HEK293 (cell line): Measurements from ENCODE around the gene TNFSF4.

Experiments used
- CTCF ChIA-PET: fragments of 350-600 bp; formaldehyde crosslinking; extraction: SDS; loops from one replicate; lab custom pipeline; 2021; ENCODE audit warnings: antibody characterized with exemption; lab: Yijun Ruan, JAX
- POLR2A ChIA-PET: fragments of 300-600 bp; formaldehyde crosslinking; extraction: SDS; loops from one replicate; lab custom pipeline; 2020; ENCODE audit warnings: antibody characterized with exemption, inconsistent platforms; lab: Yijun Ruan, JAX
- H3K27ac ChIP-seq: fragments of 200-500 bp; sonication (Bioruptor generic); 2 replicates; pipeline ENCODE4 v1.5.1; 2014; ENCODE audit warnings: low read depth, low read length, control low read depth, inconsistent platforms; ENCODE audit errors: extremely low read depth
- H3K36me3 ChIP-seq, 2 experiments: fragments of 200-500 bp in 1 of 2; sonication (Bioruptor generic) in 1 of 2; 1 replicate in 1 of 2; 2 replicates in 1 of 2; pipeline ENCODE4 v1.5.1; 2014 to 2017; ENCODE audit warnings: inconsistent platforms in 2 of 2, low read length in 2 of 2; ENCODE audit not compliant: control insufficient read depth in 2 of 2, insufficient read depth in 1 of 2
- H3K4me1 ChIP-seq: fragments of 200-500 bp; sonication (Bioruptor generic); 2 replicates; pipeline ENCODE4 v1.5.1; 2014; ENCODE audit warnings: mild to moderate bottlenecking, low read length, inconsistent platforms; ENCODE audit not compliant: control insufficient read depth, insufficient read depth
- H3K4me3 ChIP-seq: 2 replicates; pipeline ENCODE4 v1.5.1; 2011; ENCODE audit warnings: low read depth, mild to moderate bottlenecking, control low read depth, low read length, moderate library complexity
- H3K9me3 ChIP-seq: fragments of 200-500 bp; sonication (Bioruptor generic); 2 replicates; pipeline ENCODE4 v1.5.1; 2014; ENCODE audit warnings: low read depth, low read length, inconsistent platforms; ENCODE audit not compliant: control insufficient read depth, insufficient read depth
- GLI4 ChIP-seq: fragments of 450-650 bp; formaldehyde crosslinking; IDR thresholded peaks from 2 replicates; pipeline ENCODE4 v1.5.1; 2016; ENCODE audit warnings: missing biosample characterization, missing genetic modification characterization
- HOXC10 ChIP-seq: sonication (generic); formaldehyde crosslinking; IDR thresholded peaks from 2 replicates; pipeline ENCODE4 v1.8.1; 2023; ENCODE audit warnings: mild to moderate bottlenecking, missing genetic modification reagents
- KLF1 ChIP-seq: fragments of 450-650 bp; formaldehyde crosslinking; IDR thresholded peaks from 2 replicates; pipeline ENCODE4 v1.5.1; 2016; ENCODE audit warnings: missing biosample characterization, missing genetic modification characterization
- MZF1 ChIP-seq: fragments of 450-650 bp; formaldehyde crosslinking; IDR thresholded peaks from 2 replicates; pipeline ENCODE4 v1.5.1; 2017; ENCODE audit warnings: missing biosample characterization, missing genetic modification characterization, borderline replicate concordance
- ZBTB20 ChIP-seq: fragments of 450-650 bp; formaldehyde crosslinking; IDR thresholded peaks from 2 replicates; pipeline ENCODE4 v1.5.1; 2016; ENCODE audit warnings: missing biosample characterization, missing genetic modification characterization
- ZBTB21 ChIP-seq: fragments of 450-650 bp; formaldehyde crosslinking; IDR thresholded peaks from 2 replicates; pipeline ENCODE4 v1.5.1; 2017; ENCODE audit warnings: missing biosample characterization, missing genetic modification characterization
- ZBTB8A ChIP-seq: fragments of 450-650 bp; formaldehyde crosslinking; IDR thresholded peaks from 2 replicates; pipeline ENCODE4 v1.5.1; 2016; ENCODE audit warnings: missing biosample characterization, missing genetic modification characterization
- ZFHX2 ChIP-seq: fragments of 450-650 bp; formaldehyde crosslinking; conservative IDR thresholded peaks from 2 replicates; pipeline ENCODE4 v1.5.1; 2016; ENCODE audit warnings: missing biosample characterization, missing genetic modification characterization
- ZFP37 ChIP-seq: fragments of 450-650 bp; formaldehyde crosslinking; IDR thresholded peaks from 2 replicates; pipeline ENCODE4 v1.5.1; 2016; ENCODE audit warnings: missing biosample characterization, missing genetic modification characterization
- ZNF132 ChIP-seq: fragments of 450-650 bp; formaldehyde crosslinking; IDR thresholded peaks from 2 replicates; pipeline ENCODE4 v1.5.1; 2017; ENCODE audit warnings: missing biosample characterization, missing genetic modification characterization, borderline replicate concordance
- ZNF174 ChIP-seq: fragments of 450-650 bp; formaldehyde crosslinking; IDR thresholded peaks from 2 replicates; pipeline ENCODE4 v1.5.0; 2017; ENCODE audit warnings: missing biosample characterization, mild to moderate bottlenecking, missing genetic modification characterization
- ZNF292 ChIP-seq: fragments of 450-650 bp; formaldehyde crosslinking; IDR thresholded peaks from 2 replicates; pipeline ENCODE4 v1.5.1; 2016; ENCODE audit warnings: low read depth, missing biosample characterization, missing genetic modification characterization, borderline replicate concordance
- ZNF362 ChIP-seq: fragments of 450-650 bp; formaldehyde crosslinking; IDR thresholded peaks from 2 replicates; pipeline ENCODE4 v1.5.1; 2016; ENCODE audit warnings: missing biosample characterization, missing genetic modification characterization
- ZNF366 ChIP-seq: fragments of 450-650 bp; formaldehyde crosslinking; conservative IDR thresholded peaks from 2 replicates; pipeline ENCODE4 v1.5.1; 2016; ENCODE audit warnings: missing biosample characterization, missing genetic modification characterization
- ZNF404 ChIP-seq: fragments of 450-650 bp; formaldehyde crosslinking; IDR thresholded peaks from 2 replicates; pipeline ENCODE4 v1.5.1; 2017; ENCODE audit warnings: missing biosample characterization, missing genetic modification characterization
- ZNF610 ChIP-seq: fragments of 450-650 bp; formaldehyde crosslinking; IDR thresholded peaks from 2 replicates; pipeline ENCODE4 v1.5.1; 2016; ENCODE audit warnings: missing biosample characterization, missing genetic modification characterization, borderline replicate concordance
- ZNF621 ChIP-seq: fragments of 450-650 bp; formaldehyde crosslinking; IDR thresholded peaks from 2 replicates; pipeline ENCODE4 v1.5.1; 2017; ENCODE audit warnings: missing biosample characterization, missing genetic modification characterization
- ZNF623 ChIP-seq: fragments of 450-650 bp; formaldehyde crosslinking; IDR thresholded peaks from 2 replicates; pipeline ENCODE4 v1.5.1; 2016; ENCODE audit warnings: missing biosample characterization, missing genetic modification characterization
- ZNF654 ChIP-seq: fragments of 450-650 bp; formaldehyde crosslinking; IDR thresholded peaks from 2 replicates; pipeline ENCODE4 v1.5.1; 2016; ENCODE audit warnings: low read depth, missing biosample characterization, missing genetic modification characterization
- ZNF664 ChIP-seq: fragments of 450-650 bp; formaldehyde crosslinking; IDR thresholded peaks from 2 replicates; pipeline ENCODE4 v1.5.1; 2016; ENCODE audit warnings: missing biosample characterization, missing genetic modification characterization
- ZNF747 ChIP-seq: fragments of 450-650 bp; formaldehyde crosslinking; IDR thresholded peaks from 2 replicates; pipeline ENCODE4 v1.5.1; 2016; ENCODE audit warnings: missing biosample characterization, missing genetic modification characterization
- ZNF791 ChIP-seq: fragments of 450-650 bp; formaldehyde crosslinking; IDR thresholded peaks from 2 replicates; pipeline ENCODE4 v1.5.1; 2016; ENCODE audit warnings: missing biosample characterization, missing genetic modification characterization
- TF ChIP-seq, protein P1 (sequence below): fragments of 450-650 bp; formaldehyde crosslinking; IDR thresholded peaks from 2 replicates; pipeline ENCODE4 v1.5.1; 2017; ENCODE audit warnings: missing biosample characterization, mild to moderate bottlenecking, missing genetic modification characterization, moderate library complexity
- TF ChIP-seq, protein P2 (sequence below): fragments of 450-650 bp; formaldehyde crosslinking; IDR thresholded peaks from 2 replicates; pipeline ENCODE4 v1.5.0; 2017; ENCODE audit warnings: missing biosample characterization, missing genetic modification characterization, borderline replicate concordance

The TNFSF4 gene

DNA sequence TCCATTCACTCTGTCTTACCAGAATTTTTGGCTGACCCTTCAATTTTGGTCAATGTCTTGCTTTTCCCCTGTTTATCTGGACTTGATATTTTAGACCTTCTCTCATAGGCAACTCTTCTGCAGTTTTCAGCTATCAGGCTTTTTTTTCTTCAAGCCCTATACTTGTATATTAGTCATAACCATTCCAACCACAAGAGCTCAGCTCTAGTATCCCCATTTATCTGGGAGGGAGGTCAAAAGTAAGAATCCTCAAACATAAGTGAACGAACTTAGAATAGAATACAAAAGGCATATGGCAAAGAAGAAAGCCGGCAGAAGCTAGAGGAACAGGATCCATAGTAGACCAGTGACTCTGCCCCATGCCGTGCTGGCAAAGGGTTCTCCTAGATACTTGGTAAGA, 45.9 kb upstream of the TNFSF4 start (continued):
- no peak for TF ChIP-seq ZNF174 (tag by site-specific recombination)
- no peak for TF ChIP-seq ZNF404

DNA sequence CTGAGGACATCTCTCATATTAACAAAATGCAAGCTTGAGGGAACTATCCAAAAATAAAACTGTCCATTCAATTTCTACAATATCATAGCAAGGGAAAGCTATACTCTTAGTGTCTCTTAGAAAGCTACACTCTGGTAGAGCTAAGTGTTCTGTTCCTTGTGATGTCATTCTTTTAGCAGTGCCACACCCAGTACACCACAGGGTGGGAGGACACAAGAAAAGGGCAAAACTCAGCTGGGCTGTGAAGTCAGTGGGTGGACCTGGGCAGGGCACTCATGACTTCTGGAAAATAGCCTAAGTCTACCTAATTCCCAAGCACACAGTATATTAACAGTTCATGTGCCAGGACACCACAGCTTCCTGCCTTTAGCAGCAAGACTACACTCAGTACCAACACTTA, 42.2 kb upstream of the TNFSF4 start:
- TF ChIP-seq ZFHX2 (tag by site-specific recombination): 0 out of 2 replicates have a peak, but pooled peaks have one; percentile 14
- no peak for TF ChIP-seq ZBTB8A
- TF ChIP-seq KLF1: peak; percentile 88
- TF ChIP-seq, all 188 proteins: peak for 2
- ChIA-PET POLR2A (no interaction called here), CTCF (no interaction called here)
- Histone ChIP-seq H3K4me1 (no peaks in the 10 kb centered on the region), H3K9me3 (no peaks in the 10 kb centered on the region), H3K4me3 (no peak overlapping the region), H3K36me3 (no peaks in the 10 kb centered on the region), H3K27ac (no peak overlapping the region)

DNA sequence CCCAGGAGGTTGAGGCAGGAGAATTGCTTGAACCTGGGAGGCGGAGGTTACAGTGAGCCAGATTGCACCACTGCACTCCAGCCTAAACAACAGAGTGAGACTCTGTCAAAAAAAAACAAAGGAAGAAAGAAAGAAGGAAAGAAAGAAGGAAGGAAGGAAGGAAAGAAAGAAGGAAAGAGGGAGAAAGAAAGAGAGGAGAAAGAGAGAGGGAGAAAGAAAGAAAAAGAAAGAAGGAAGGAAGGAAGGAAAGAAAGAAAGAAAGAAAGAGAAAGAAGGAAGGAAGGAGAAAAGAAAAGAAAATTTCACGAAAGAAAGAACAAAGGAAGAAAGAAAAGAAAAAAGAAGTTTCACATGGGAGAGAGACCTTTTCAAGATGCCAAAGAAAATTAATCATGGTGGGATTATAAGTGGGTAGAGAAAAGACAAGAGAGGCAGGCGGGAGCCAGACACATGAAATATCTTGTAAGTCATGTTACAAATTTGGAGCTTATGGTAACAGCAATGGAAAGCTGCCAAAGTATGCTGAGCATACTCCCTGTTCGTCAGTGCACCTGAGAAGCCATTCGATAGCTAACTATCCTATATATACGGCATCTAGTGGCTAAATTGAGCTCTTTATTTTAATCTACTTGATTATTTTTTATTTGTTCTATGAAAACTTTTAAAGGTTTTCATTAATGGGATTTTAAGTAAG, 41.3 kb upstream of the TNFSF4 start:
- TF ChIP-seq ZNF610 (tag by site-specific recombination) (no peak), ZFP37 (no peak), ZNF366 (tag by site-specific recombination) (peak; percentile 88)
- H3K9me3 ChIP-seq: no peaks in the 10 kb centered on the region
- H3K36me3 ChIP-seq: no peaks in the 10 kb centered on the region
- no peak overlapping the region for H3K4me3 ChIP-seq
- ChIA-PET POLR2A (interaction anchor here (0.6 kb wide), 1 partner anchor 13 kb away, joined by 3 read pairs; no protein-coding TSS in a partner anchor), CTCF (interaction anchor here (0.6 to 1.2 kb wide), 2 partner anchors 155 to 412 kb away, joined by 3 read pairs; no protein-coding TSS in a partner anchor)
- H3K4me1 ChIP-seq: no peaks in the 10 kb centered on the region
- H3K27ac ChIP-seq: no peak overlapping the region

- Histone ChIP-seq H3K4me1 (no peaks in the 10 kb centered on the region), H3K36me3 (no peaks in the 10 kb centered on the region), H3K27ac (no peak overlapping the region), H3K9me3 (no peaks in the 10 kb centered on the region), H3K4me3 (no peak overlapping the region)
- ChIA-PET POLR2A (no interaction called here), CTCF (interaction anchor here (1.1 kb wide), 1 partner anchor 9 kb away, joined by 5 read pairs; no protein-coding TSS in a partner anchor)
- TF ChIP-seq ZNF747 (tag by site-specific recombination): no peak
- no peak for TF ChIP-seq ZNF791
- no peak for TF ChIP-seq ZNF621 (tag by site-specific recombination)
- no peak for TF ChIP-seq HOXC10 (CRISPR knock-in tag)
- TF ChIP-seq ZNF362 (tag by site-specific recombination): no peak
- TF ChIP-seq, protein P1, sequence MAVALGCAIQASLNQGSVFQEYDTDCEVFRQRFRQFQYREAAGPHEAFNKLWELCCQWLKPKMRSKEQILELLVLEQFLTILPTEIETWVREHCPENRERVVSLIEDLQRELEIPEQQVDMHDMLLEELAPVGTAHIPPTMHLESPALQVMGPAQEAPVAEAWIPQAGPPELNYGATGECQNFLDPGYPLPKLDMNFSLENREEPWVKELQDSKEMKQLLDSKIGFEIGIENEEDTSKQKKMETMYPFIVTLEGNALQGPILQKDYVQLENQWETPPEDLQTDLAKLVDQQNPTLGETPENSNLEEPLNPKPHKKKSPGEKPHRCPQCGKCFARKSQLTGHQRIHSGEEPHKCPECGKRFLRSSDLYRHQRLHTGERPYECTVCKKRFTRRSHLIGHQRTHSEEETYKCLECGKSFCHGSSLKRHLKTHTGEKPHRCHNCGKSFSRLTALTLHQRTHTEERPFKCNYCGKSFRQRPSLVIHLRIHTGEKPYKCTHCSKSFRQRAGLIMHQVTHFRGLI (tag by site-specific recombination): no peak
- no peak for TF ChIP-seq ZNF292 (tag by site-specific recombination)
- no peak for TF ChIP-seq ZNF664 (tag by site-specific recombination)
- no peak for TF ChIP-seq ZNF654 (tag by site-specific recombination)
- TF ChIP-seq ZNF132 (tag by site-specific recombination): no peak
- TF ChIP-seq GLI4 (tag by site-specific recombination): no peak
- TF ChIP-seq ZNF610 (tag by site-specific recombination): no peak
- TF ChIP-seq ZBTB21: no peak
- no peak for TF ChIP-seq MZF1 (tag by site-specific recombination)
- TF ChIP-seq ZBTB20 (tag by site-specific recombination): no peak
- TF ChIP-seq ZNF623 (tag by site-specific recombination): no peak
- TF ChIP-seq, protein P2, sequence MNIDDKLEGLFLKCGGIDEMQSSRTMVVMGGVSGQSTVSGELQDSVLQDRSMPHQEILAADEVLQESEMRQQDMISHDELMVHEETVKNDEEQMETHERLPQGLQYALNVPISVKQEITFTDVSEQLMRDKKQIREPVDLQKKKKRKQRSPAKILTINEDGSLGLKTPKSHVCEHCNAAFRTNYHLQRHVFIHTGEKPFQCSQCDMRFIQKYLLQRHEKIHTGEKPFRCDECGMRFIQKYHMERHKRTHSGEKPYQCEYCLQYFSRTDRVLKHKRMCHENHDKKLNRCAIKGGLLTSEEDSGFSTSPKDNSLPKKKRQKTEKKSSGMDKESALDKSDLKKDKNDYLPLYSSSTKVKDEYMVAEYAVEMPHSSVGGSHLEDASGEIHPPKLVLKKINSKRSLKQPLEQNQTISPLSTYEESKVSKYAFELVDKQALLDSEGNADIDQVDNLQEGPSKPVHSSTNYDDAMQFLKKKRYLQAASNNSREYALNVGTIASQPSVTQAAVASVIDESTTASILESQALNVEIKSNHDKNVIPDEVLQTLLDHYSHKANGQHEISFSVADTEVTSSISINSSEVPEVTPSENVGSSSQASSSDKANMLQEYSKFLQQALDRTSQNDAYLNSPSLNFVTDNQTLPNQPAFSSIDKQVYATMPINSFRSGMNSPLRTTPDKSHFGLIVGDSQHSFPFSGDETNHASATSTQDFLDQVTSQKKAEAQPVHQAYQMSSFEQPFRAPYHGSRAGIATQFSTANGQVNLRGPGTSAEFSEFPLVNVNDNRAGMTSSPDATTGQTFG (tag by site-specific recombination): no peak
Observed at GRCh38 chr1:173245892-173246291, 38.8 kb upstream of the TNFSF4 start.
